ENCODE results near the gene RPSA.
"Not testable (repeated sequence)": the region's sequence is repeated elsewhere in the genome, so short reads cannot be mapped to it uniquely, and the experiment has no call there.

DNA sequence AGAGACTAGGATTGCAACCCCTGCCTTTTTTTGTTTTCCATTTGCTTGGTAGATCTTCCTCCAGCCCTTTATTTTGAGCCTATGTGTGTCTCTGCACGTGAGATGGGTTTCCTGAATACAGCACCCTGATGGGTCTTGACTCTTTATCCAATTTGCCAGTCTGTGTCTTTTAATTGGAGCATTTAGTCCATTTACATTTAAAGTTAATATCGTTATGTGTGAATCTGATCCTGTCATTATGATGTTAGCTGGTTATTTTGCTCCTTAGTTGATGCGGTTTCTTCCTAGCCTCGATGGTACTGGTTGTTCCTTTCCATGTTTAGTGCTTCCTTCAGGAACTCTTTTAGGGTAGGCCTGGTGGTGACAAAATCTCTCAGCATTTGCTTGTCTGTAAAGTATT lies 36.1 kb upstream of the RPSA start:
- TF ChIP-seq, protein P1, sequence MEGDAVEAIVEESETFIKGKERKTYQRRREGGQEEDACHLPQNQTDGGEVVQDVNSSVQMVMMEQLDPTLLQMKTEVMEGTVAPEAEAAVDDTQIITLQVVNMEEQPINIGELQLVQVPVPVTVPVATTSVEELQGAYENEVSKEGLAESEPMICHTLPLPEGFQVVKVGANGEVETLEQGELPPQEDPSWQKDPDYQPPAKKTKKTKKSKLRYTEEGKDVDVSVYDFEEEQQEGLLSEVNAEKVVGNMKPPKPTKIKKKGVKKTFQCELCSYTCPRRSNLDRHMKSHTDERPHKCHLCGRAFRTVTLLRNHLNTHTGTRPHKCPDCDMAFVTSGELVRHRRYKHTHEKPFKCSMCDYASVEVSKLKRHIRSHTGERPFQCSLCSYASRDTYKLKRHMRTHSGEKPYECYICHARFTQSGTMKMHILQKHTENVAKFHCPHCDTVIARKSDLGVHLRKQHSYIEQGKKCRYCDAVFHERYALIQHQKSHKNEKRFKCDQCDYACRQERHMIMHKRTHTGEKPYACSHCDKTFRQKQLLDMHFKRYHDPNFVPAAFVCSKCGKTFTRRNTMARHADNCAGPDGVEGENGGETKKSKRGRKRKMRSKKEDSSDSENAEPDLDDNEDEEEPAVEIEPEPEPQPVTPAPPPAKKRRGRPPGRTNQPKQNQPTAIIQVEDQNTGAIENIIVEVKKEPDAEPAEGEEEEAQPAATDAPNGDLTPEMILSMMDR (IDR thresholded peaks at IDR 0.05) = not testable (repeated sequence)
- not testable (repeated sequence) for TF ChIP-seq ZFX (IDR thresholded peaks at IDR 0.05; ENCODE audit: borderline replicate concordance)

Measured in 22Rv1 (cell line).